Spleen (tissue), 7 donors: Measurements from ENCODE around the gene SV2B.

Experiments
- POLR2A ChIP-seq, 3 donors: fragments of 450-650 bp; IDR thresholded peaks; one replicate each; pipeline ENCODE4 v1.5.1; 2017; ENCODE audit warnings: antibody characterized with exemption in 3 of 3, mild to moderate bottlenecking in 1 of 3
- TF ChIP-seq, protein P1 (sequence below), 11 experiments: fragments of 200-600 bp in 7 of 11; fragments of 450-650 bp in 4 of 11; sonication (generic) in 4 of 11; IDR thresholded peaks in 8 of 11; conservative IDR thresholded peaks in 3 of 11; 1 replicate in 7 of 11; 2 replicates in 4 of 11; pipeline versions ENCODE4 v1.4.0 to v1.8.0; 2016 to 2021; ENCODE audit warnings: antibody characterized with exemption in 11 of 11, inconsistent platforms in 4 of 11, mild to moderate bottlenecking in 1 of 11
- donor health status: DM: no; HTN: no; CAD: no; lungs with moderate emphysema.
- donor health status: DM: no; HTN: no; CAD: no.
- donor health status: DM: no; HTN: no; CAD: no.

DNA sequence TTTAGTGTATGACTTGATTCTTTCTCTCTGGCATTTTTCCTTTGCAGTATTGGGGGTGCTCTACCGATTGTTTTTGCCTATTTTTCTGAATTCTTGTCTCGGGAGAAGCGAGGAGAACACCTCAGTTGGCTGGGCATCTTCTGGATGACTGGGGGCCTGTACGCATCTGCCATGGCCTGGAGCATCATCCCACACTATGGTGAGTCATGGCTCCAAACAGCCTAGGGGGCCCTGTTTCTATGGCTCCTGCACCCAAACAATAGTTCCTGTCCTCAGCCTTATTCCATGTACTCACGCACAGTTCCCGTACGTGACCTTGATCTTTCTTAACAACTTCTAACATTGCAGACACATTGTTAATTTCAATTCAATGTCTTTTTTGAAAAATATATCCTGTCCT, 152.3 kb downstream of the SV2B start:
- TF ChIP-seq, protein P1, sequence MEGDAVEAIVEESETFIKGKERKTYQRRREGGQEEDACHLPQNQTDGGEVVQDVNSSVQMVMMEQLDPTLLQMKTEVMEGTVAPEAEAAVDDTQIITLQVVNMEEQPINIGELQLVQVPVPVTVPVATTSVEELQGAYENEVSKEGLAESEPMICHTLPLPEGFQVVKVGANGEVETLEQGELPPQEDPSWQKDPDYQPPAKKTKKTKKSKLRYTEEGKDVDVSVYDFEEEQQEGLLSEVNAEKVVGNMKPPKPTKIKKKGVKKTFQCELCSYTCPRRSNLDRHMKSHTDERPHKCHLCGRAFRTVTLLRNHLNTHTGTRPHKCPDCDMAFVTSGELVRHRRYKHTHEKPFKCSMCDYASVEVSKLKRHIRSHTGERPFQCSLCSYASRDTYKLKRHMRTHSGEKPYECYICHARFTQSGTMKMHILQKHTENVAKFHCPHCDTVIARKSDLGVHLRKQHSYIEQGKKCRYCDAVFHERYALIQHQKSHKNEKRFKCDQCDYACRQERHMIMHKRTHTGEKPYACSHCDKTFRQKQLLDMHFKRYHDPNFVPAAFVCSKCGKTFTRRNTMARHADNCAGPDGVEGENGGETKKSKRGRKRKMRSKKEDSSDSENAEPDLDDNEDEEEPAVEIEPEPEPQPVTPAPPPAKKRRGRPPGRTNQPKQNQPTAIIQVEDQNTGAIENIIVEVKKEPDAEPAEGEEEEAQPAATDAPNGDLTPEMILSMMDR (IDR thresholded peaks at IDR 0.05 in 8 of 11, conservative IDR thresholded peaks at IDR 0.05 in 3 of 11), result no peak
- TF ChIP-seq POLR2A (IDR thresholded peaks at IDR 0.05), result no peak
